ENCODE results near the gene NBPF4. TPM values are rescaled to one million over a fixed set of nuclear protein-coding genes. Genes with fewer than 3 reads are reported as not detected.
A peak's percentile ranks its signal among the peaks of the same experiment; 100 is the strongest.

The NBPF4 gene
- polyA plus RNA-seq, 1 donor (not counting 4 experiments of a cell fraction or from before 2014, with no cell fraction given), result not detected

- Histone ChIP-seq H2AFZ (ENCODE audit: control insufficient read depth, low read length) (no peak overlapping the region), H3K27ac (ENCODE audit: control insufficient read depth, insufficient read depth, low read length) (no peak overlapping the region), H3K9ac (ENCODE audit: control insufficient read depth, extremely low read depth, insufficient read depth, low read length) (no peak overlapping the region), H3K9me3 (ENCODE audit: control insufficient read depth, low read depth, low read length) (no peaks in the 10 kb centered on the region), H3K4me3 (ENCODE audit: control insufficient read depth in 2 of 3, extremely low read depth in 1 of 3, insufficient read depth in 2 of 3, low read depth in 1 of 3, low read length in 3 of 3) (no peak overlapping the region), H3K4me2 (ENCODE audit: control insufficient read depth, extremely low read depth, insufficient read depth, low read depth, low read length) (no peak overlapping the region), H3K4me1 (ENCODE audit: control insufficient read depth, extremely low read depth, insufficient read depth, low read length) (peaks cover 10% of the 10 kb centered on the region), H4K20me1 (ENCODE audit: control insufficient read depth, extremely low read depth, insufficient read depth, low read length) (no peaks in the 10 kb centered on the region), H3K9me1 (ENCODE audit: control insufficient read depth, extremely low read depth, insufficient read depth, low read length) (no peaks in the 10 kb centered on the region), H3K79me2 (ENCODE audit: control insufficient read depth, insufficient read depth, low read length) (peaks cover 33% of the 10 kb centered on the region), H3K36me3 (ENCODE audit: control insufficient read depth in 2 of 2, extremely low read depth in 1 of 2, insufficient read depth in 2 of 2, low read length in 2 of 2) (peaks cover under 1 to 2% of the 10 kb centered on the region in 2 experiments), H3K27me3 (ENCODE audit: control insufficient read depth, extremely low read depth, insufficient read depth, low read length) (no peaks in the 10 kb centered on the region)
- FAIRE-seq (no peak), DNase-seq (ENCODE audit: low read depth, low spot score) (no peak)
- no peak for TF ChIP-seq EZH2 (IDR thresholded peaks at IDR 0.05; ENCODE audit: low read length)
- TF ChIP-seq CTCF (optimal IDR thresholded peaks at IDR 0.05 in 1 of 3, IDR thresholded peaks at IDR 0.05 in 1 of 3, conservative IDR thresholded peaks at IDR 0.05 in 1 of 3; ENCODE audit: extremely low read depth in 1 of 3, insufficient read depth in 2 of 3, low read length in 3 of 3), result no peak
- dilution Hi-C loops (cut with MboI; ENCODE audit: extremely low pct_ligation_motif_present, low sequenced_read_pairs), result no loop called here
Observed at GRCh38 chr1:108201687-108202086, 42.2 kb downstream of the NBPF4 start.

- peak; percentile 82 for FAIRE-seq
Observed at GRCh38 chr1:108200687-108201051, 43.2 kb downstream of the NBPF4 start.

More at GRCh38 chr1:108200687-108201051, 43.2 kb downstream of the NBPF4 start:
- H3K9me1 ChIP-seq (ENCODE audit: control insufficient read depth, extremely low read depth, insufficient read depth, low read length), result no peaks in the 10 kb centered on the region
- H3K4me3 ChIP-seq (ENCODE audit: control insufficient read depth in 2 of 3, extremely low read depth in 1 of 3, insufficient read depth in 2 of 3, low read depth in 1 of 3, low read length in 3 of 3), result peak overlapping the region; percentile 74 to 97 (median 77)
- TF ChIP-seq EZH2 (IDR thresholded peaks at IDR 0.05; ENCODE audit: low read length), result no peak
- TF ChIP-seq CTCF (optimal IDR thresholded peaks at IDR 0.05 in 1 of 3, IDR thresholded peaks at IDR 0.05 in 1 of 3, conservative IDR thresholded peaks at IDR 0.05 in 1 of 3; ENCODE audit: extremely low read depth in 1 of 3, insufficient read depth in 2 of 3, low read length in 3 of 3), result peak; percentile 44 to 72 (median 48)
- peak overlapping the region; percentile 82 for H3K4me2 ChIP-seq (ENCODE audit: control insufficient read depth, extremely low read depth, insufficient read depth, low read depth, low read length)
- no peaks in the 10 kb centered on the region for H3K27me3 ChIP-seq (ENCODE audit: control insufficient read depth, extremely low read depth, insufficient read depth, low read length)
- H3K4me1 ChIP-seq (ENCODE audit: control insufficient read depth, extremely low read depth, insufficient read depth, low read length), result peaks cover 10% of the 10 kb centered on the region
- H3K9ac ChIP-seq (ENCODE audit: control insufficient read depth, extremely low read depth, insufficient read depth, low read length), result peak overlapping the region; percentile 87
- DNase-seq (ENCODE audit: low read depth, low spot score), result peak; percentile 30
- H3K27ac ChIP-seq (ENCODE audit: control insufficient read depth, insufficient read depth, low read length), result peak overlapping the region; percentile 38
- dilution Hi-C loops (cut with MboI; ENCODE audit: extremely low pct_ligation_motif_present, low sequenced_read_pairs), result no loop called here
- H4K20me1 ChIP-seq (ENCODE audit: control insufficient read depth, extremely low read depth, insufficient read depth, low read length), result no peaks in the 10 kb centered on the region
- H3K36me3 ChIP-seq (ENCODE audit: control insufficient read depth in 2 of 2, extremely low read depth in 1 of 2, insufficient read depth in 2 of 2, low read length in 2 of 2), result peaks cover 2 to 5% of the 10 kb centered on the region in 2 experiments
- peaks cover 43% of the 10 kb centered on the region for H3K79me2 ChIP-seq (ENCODE audit: control insufficient read depth, insufficient read depth, low read length)
- peak overlapping the region; percentile 80 for H2AFZ ChIP-seq (ENCODE audit: control insufficient read depth, low read length)
- H3K9me3 ChIP-seq (ENCODE audit: control insufficient read depth, low read depth, low read length), result no peaks in the 10 kb centered on the region

Measured in keratinocyte (primary cell).